ENCODE results near the gene LHX2.

LHX2 gene

DNA sequence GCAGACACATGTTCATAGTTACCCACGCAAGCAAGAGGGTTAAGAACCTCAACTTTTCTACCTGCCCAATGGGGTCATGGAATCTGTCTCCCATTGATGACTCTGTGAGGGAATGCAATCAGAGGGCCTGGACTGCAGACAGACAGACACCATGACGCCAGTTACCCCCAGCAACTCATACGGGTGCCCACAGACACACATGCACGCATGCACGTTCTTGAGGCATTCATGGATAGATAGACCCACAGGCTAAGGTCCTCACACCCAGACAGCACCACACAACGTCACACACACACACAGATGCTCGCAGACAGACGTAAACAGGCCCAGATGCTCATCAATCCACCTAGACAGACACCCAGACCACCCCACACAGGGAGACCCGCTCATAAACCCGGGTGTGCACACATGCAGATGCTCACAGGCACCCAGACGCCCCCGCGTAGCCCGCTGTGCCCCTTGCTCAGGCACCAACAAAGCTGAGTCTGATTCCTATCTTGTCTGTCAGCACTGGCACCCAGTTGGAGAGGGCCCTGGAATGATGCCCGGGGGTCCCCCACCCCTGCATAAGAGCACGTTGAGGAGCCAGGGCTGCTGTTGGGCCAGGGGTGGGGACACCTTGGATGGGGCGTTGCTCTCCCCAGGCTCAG is 23.6 kb downstream of the LHX2 start:
- no peak for DNase-seq

DNA sequence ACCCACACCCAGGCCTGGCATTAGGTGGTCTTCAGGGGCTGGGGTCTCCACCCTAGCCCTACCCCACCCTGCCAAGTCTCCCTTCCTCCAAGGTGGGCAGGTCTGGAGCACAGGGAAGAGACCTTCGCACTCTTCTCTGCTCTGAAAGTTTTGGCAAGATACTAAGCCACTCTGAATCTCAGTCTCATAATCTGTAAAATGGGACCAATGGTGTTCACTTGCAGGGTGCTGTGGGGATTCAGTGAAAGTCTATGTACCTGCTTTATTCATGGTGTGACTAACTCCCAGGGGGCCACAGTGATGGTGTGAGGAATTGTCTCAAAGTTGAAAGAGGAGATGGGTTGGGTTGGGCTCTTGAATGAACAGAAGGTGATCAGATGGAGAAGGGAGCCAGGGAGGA is 25.0 kb downstream of the LHX2 start:
- DNase-seq = no peak

DNA sequence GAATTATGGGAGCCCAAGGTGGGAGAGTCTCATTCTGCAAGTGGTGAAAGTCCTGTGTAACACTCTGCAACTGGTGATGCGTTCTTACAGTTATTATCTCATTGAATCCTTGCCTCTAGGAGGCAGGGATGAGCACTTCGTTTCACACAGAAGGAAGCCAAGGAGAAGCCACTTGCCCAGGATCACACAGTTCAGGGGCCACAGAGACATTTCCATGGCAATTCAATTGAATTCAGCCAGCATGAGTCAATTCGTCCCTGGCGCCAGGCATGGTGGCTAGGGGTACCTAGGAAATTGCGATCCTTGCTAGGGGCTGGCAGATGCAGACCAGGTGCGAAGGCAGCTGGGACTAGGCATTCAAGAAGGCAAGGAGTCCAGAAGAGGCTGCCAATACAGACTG is 26.2 kb downstream of the LHX2 start:
- DNase-seq = no peak

DNA sequence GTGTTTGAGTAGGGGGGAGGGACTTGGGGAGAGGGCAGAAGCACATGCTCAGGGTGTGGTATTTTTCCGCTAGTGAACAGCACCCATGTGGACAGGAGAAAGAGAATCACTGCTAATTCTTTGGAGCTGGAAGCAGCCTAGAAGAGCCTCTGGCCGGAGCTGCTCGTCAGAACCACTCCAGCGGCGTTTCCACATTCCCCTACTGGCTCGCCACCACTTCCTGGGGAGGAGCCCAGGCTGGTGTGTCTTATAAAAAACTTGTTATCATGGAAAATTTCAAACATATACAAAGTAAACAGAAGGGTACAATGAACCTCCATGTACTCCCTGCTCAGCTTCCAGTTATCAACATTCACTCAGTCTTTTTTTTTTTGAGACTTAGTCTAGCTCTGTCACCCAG is 26.7 kb downstream of the LHX2 start:
- no peak for DNase-seq

DNA sequence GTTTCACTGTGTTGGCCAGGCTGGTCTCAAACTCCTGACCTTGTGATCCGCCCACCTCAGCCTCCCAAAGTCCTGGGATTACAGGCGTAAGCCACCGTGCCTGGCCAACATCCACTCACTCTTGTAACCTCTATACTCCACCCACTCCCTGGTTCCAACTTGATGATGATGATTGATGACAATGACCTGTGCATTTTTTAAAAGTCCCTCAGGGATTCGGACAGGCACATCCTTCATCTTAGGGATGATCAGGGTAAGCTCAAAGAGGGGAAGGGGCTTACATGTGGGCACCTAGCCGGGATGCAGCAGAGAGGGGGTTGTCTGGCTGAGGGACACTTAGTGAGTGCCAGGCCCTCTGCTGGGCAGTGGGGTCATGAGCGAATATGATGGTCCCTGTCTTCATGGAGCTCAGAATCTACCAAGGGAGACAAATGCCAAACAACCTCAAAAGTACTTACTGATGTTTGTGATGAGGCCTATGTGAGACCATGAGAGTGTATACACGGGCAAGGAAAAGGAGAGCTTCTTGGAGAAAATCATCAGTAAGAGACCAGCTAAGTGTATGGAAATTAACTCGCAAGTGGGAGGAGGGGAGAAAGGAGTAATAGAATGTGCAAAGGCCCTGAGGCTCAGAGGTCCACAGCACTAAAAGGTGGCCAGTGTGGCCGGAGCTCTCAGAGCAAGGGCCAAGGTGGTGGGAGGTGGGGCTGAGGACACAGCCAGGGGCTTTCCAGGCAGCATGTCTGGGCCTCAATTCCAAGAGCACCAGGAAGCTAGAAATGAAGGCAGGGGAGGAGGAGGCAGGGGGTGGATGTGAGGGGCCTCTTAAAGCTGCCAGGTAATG is 27.4 kb downstream of the LHX2 start:
- no peak for DNase-seq

DNA sequence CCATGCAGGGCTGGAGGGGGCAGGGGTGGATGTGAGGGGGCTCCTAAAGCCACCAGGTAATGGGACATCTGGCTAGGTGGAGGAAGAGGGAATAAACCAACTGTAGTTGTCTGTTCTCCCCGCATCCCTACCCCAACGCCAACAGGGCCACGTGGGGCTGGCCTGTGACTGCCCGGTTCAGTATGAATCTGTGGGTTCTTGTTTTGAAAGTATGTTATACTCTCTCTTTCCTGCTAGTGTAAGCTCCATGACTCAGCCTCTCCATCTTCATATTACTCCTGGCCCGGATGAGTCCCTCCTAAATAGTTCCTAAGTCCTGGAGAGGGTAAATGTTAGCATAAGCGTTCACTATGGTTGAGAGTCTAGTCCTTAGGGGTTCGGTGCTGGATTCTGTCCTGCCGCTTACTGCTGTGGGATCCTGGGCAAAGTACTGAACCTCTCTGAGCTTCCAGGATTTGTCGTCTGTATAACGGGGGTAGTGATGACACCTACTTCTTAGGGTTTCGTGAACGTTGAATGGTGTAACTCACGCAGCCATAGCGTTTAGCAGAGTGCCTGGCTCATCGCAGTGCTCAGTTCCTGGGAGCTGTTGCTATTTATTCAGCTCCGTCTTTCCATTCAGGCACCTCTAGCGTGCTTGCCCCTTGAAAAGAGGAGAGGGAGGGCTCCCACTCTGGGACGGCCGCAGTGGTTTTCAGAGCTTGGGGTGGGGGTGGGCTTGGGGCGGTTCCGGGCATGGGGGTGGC is 28.8 kb downstream of the LHX2 start:
- DNase-seq = no peak

DNA sequence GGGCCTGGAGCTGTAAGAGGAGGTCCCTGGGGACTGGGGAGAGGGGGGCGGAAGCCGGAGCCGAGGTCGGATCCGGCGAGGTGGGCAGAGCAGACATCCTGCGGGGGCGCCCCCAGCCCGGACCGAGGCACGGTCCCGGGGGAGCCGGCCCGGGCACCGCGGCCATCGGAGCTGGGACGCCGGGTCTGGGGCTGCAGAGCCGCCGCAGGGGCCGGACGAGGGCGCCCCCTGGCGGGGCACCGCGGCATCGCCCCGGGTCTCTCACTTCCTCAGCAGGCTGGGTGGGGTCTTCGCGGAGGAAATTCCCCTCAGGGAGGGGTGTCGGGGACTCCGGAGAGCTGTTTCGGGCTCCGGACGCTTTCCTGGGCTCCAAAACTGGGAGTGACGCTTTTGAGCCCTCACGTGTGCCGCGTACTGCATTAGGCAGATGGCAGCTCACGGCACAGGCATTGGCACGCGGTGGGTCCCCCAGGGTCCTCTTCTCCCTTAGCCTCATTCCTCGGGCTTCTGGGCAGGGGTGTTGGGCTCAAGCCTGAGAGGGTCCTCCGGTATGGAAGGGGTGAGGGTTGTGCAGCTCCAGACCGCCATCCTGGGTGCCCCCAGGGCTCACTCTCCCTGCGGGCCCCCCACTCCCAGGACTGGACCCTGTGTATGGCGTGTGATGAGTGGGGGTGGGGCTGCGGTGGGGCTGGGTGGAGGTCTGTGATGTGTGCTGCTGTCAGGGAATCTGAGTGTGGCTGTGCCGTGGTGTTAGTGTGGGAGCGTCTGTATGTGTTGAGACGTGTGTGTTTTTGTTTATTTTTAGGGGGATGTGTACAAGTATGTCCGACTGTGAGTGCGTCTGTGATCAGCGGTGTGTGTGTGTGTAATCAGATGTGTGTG is 29.6 kb downstream of the LHX2 start:
- DNase-seq = peak; percentile 34

DNA sequence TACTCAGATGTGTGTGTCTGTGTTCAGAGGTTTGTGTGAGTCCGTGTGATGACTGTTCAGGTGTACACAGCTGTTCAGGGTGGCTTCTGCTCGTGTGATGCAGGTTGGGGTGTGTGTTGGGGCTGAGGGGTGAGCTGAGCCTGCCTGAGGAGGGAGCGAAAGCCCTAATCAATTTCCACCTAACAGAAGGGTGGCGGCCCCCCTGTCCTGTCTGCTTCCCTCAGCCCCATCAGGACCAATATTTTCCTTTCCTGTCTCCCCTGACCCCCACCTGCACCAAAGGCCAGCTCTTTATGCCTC is 30.2 kb downstream of the LHX2 start:
- no peak for DNase-seq

DNA sequence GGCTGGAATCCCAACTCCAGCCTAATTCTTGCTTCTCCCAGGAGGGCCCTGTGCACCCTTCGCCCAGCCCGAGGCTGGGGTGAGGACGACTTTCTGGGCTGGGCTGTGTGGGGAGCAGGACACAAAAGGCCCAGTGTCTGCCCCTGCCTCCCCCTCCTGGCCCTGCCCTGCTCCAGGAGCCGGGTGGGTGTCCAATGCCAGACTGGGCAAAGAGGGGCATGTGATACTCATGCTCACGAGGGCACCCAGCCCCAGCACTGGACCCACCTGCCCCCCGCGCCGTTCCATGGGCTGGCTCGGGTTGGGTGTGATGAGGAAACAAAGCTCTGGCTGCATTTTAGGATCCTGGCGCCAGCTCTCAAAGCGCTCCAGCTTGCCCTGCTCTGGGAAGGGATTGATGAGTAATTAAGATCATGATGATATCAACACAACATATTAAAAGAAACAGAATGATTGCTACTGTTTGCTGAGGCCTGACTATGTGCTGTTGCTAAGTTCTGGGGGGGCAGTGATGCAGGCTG is 30.7 kb downstream of the LHX2 start:
- no peak for DNase-seq

DNA sequence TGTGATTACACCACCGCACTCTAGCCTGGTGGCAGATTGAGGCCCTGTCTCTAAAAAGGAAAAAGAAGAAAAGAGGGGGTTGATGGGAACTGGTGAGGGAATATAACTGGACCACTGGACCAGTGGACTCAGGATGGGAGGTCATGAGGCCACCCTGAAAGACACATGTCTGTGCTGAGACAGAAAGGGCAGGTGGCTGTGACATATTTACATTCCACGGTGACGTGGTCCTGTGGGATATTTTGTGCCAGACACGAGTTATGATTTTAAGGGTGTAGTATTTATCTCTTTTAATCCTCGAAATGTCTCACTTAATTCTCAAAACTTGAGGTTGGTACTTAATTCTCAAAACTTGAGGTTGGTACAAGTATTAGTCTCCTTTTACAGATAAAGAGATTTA is 32.9 kb downstream of the LHX2 start:
- no peak for DNase-seq

DNA sequence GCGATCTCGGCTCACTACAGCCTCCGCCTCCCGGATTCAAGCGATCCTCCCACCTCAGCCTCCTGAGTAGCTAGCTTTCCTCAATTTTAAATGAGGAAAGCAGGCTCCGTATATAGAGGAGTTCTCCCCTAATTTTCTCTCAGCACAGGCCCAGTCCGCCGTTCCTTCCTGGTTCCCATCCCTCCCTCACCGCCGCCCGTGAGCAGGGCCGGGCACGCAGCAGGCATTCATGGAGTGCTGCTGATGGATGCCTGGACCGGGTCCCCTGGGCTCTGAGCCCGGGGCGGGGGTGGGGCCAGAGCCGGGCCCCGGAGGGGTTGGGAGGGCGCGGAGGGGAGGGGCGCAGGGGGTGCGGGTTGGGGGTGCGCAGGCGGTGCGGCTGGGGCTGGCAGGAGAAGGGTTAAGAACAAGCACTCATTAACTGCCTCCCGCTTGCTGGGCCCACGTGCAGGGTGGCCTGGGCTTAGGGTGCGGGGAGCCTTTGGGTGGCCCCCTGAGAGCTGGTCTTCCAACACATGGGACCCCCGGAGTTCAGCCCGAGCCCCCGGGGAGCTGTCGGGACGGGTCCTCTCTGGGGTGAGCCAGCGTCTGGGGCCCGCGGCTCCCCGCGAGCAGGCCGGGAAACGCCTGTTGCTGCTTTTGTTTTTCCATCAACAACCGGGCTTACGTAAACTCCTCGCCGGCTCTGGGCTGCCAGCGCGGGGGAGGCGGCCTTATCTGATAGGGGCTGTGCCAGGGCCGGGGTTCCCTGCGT is 33.7 kb downstream of the LHX2 start:
- DNase-seq = no peak

DNA sequence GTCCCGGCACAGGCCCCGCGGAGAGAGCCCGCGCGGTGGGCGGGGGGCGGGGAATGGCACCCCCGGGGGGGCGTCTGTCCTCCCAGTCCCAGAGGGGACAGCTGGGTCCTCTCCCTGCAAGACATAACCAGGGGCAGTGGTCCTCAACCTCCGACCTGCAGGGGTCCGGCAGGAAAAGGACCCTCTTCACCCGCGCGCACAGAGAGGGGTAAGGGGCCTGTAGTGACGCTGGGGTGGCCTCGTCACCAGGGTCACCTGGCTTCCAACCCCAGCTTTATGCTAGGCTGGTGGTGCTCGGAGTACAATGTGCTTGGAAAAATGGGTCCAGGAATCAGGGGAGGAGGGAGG is 34.2 kb downstream of the LHX2 start:
- DNase-seq = no peak

DNA sequence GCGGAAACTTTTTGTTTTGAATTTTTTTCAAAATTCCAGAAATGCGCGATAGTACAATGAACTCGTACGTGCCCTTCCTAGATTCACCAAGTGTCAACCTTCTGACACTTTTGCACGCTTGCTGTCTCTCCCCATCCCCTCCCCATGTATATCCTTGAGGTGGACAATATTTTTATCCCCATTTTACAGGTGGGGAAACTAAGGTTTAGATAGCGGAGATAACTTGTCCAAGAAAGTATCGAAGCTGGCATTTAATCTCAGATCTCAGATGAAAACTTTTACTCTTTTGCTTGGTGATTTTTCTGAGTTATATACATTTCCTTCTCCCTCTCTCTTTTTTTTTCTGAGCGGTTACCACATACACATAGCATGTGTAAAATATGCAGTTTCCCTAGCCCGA is 34.6 kb downstream of the LHX2 start:
- no peak for DNase-seq

DNA sequence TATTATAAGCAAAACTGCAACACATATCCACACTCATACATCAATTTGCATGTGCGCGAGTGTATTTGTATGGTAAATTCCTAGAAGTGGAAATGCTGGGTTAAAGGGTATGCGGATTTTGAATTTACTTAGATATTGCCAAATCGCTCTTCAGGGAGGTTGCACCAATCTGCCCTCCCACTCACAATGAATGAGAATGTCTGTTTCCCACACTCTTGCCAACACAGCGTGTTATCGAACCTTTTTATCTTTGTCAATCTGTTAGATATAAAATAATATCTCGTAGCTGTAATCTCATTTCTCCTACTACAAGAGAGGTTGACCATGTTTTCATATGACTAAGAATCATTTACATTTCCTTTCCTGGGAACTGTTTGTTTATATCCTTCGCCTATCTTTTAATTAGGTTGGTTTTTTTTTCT is 35.7 kb downstream of the LHX2 start:
- no peak for DNase-seq

DNA sequence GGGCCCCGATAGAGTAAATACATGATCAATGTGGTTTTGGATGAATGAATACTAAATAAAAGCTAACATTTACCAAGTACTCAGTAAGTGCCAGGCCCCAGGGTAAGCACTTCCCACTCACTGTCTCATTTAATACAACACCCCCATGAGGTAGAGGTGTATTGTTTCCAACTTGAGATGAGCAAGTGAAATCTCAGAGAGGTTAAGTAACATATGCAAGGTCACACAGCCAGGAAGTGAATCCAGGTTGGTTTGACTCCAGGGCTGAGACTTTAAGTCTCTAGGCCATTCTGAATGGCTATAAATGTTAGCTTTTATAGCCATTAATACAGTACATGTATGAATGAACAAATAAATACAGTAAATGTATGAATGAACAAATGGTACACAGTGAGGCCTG is 39.4 kb downstream of the LHX2 start:
- no peak for DNase-seq

DNA sequence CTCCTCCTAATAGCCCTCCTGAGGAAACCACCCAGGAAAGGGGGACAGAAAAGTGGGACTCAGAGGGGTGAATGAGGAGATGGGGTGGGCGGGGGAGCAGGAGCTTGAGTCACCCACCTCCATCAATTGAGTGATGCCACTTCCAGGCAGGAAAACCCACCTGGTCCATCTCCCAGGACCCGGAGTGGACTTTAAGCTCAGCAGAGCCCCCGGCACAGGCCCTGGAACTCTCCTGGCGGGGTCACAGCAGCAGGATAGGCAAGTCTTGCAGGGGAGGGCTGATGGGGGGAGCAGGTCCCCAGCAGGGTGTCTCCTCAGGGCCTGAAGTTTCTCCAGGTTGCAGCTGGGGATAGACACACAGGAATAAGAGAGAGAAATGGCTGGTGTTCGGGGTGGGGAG is 40.8 kb downstream of the LHX2 start:
- DNase-seq = no peak

DNA sequence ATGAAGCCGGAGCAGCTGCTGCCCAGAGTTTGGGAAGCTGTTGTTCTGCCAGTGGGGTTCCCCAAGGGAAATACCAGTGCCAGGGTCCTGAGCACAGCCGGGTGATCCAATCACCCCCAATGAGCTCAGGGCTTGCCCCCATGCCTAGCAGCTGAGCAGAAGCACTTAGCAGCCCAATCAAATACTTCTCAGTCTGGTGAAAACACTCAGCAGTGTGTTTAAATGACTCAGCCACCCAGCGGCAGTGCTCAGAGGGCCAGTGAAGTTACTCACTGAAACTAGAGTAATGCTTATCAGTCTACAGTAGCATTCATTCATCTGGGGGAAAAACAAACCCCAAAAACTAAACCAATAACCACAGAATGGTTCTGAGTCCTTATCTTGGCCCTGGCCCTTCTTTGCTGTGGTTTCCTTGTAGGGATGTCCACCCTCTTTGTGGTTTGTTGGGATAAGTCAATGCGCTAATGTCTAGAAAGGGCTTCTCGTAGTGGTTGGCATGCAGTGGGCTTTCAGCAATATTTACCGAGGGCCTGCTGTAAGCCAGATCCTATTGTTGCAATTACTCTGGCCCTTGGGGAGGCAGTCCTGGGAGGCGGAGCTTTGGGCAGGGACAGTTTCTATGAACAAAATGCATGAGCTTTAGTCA is 43.1 kb downstream of the LHX2 start:
- no peak for DNase-seq

DNA sequence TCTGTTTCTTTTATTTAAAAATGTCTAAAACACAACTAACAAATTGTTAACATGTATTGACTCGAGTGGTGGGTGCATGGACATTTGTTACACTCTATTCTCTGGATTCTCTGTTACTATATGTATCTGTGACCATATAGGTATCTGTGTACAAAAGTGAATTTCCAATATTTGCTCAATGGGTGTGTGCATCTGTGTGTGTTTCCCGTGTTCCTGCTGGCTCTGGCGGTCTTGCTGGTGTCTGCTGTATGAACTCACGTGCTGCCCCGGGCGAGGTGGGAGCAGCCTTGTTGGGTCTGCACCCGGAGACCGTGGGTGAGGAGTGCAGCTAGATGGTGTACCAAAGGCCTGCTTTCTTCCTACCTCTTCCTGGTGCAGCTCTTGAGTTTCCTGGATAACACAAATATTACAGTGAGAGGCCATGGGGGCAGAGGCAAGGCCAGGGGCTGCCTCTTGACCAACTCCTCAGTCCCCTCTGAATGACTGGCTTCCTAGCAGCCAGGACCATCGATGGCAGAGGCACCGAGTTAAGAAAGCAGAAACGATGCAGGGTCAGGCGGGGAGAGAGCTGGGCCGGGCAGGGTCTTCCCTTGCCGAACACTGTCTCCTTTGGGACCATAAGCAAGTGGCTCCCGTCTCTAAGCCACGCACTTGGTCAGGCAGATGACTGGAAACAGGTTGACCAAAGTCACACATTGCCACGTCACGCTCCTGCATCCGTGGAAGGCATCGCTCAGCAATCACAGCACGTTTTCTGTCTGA is 49.5 kb downstream of the LHX2 start:
- DNase-seq = no peak

DNA sequence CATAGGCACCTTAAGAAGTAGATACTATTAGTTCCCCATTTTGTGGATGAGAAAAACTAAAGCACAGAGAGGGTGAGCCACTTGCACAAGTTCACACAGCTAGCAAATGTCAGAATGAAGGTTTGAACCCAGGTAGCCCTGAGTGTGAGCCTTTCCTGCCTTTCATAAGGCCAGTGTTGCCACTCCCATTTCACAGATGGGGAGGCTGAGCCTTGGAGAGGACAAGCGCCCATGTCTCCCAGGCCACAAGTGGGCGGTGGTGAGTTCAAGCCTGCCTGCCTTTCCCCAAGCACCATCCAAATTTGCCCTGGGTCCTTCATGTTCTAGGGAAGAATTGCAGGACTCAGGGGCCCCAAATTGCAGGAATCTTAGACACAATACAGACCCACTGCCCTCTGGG is 50.6 kb downstream of the LHX2 start:
- no peak for DNase-seq

DNA sequence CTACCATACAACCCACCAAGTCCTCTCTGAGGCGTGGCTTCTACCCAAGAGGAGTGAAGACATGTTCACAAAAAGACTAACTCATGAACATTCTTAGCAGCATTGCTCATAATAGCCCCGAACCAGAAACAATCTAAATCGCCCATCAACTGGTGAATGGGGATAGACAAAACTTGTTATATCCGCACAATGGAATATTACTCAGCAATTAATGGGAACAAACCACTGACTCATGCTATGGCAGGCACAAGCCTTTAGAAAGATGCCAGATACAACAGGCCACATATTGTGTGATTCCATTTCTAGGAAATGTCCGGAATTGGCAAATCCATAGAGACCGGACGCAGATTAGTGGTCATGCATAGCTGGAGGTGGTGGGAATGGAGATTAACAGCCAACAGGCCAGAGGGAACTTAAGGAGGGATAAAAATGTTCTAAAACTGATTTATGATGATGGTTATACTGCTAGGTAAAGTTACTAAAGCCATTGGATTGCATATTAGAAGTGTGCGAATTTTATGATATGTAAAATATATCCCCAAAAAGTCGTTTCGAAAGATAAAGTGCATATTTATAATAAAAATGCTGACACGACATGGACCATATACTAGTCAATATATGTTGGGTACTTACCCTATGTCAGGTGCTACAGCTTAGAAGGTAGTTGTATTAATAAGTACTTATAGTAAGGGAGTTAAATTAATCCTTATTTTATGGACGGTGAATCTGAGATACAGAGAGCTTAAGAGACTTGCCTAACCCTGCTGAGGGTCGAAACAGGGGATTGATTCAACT is 55.4 kb downstream of the LHX2 start:
- DNase-seq = no peak

Measured in T-helper 9 cell (primary cell).